Loucy (cell line): Measurements from ENCODE around the gene MTHFD2L.

Experiments used
- H2AFZ ChIP-seq: fragments of 200-600 bp; sonication (generic); 2 replicates; pipeline ENCODE4 v1.6.0; 2016; ENCODE audit warnings: antibody characterized with exemption, mild to moderate bottlenecking, low read length, moderate library complexity
- H3F3A ChIP-seq: fragments of 200-600 bp; 2 replicates; pipeline ENCODE4 v1.6.0; 2016; ENCODE audit warnings: antibody characterized with exemption, low read depth, mild to moderate bottlenecking
- H3K27me3 ChIP-seq: fragments of 200-600 bp; sonication (generic); 2 replicates; pipeline ENCODE4 v1.6.1; 2014; ENCODE audit warnings: low read length, mild to moderate bottlenecking; ENCODE audit not compliant: insufficient read depth, poor library complexity, severe bottlenecking
- H3K36me3 ChIP-seq: fragments of 200-600 bp; sonication (generic); 2 replicates; pipeline ENCODE4 v1.6.1; 2016; ENCODE audit warnings: low read length; ENCODE audit not compliant: insufficient read depth
- H3K4me1 ChIP-seq: fragments of 200-600 bp; sonication (generic); 2 replicates; pipeline ENCODE4 v1.5.1; 2014; ENCODE audit warnings: low read length, mild to moderate bottlenecking; ENCODE audit not compliant: insufficient read depth, poor library complexity, severe bottlenecking
- H3K4me2 ChIP-seq: fragments of 200-600 bp; sonication (generic); 2 replicates; pipeline ENCODE4 v1.6.0; 2014; ENCODE audit warnings: antibody characterized with exemption, low read length, low read depth, mild to moderate bottlenecking; ENCODE audit not compliant: poor library complexity, severe bottlenecking
- H3K4me3 ChIP-seq: fragments of 200-600 bp; sonication (generic); 2 replicates; pipeline ENCODE4 v1.5.1; 2014; ENCODE audit warnings: low read length, mild to moderate bottlenecking, mixed read lengths; ENCODE audit not compliant: poor library complexity, severe bottlenecking
- H3K79me2 ChIP-seq: fragments of 200-600 bp; sonication (generic); 2 replicates; pipeline ENCODE4 v1.6.1; 2014; ENCODE audit warnings: low read length; ENCODE audit not compliant: insufficient read depth
- H3K9ac ChIP-seq: fragments of 200-600 bp; sonication (generic); 2 replicates; pipeline ENCODE4 v1.6.0; 2014; ENCODE audit warnings: mild to moderate bottlenecking, low read depth, low read length, moderate library complexity; ENCODE audit not compliant: poor library complexity, severe bottlenecking
- H3K9me2 ChIP-seq: fragments of 200-600 bp; sonication (generic); replicated peaks from 2 replicates; pipeline ENCODE4 v1.6.1; 2016; ENCODE audit warnings: low read depth, low read length, mixed read lengths
- H3K9me3 ChIP-seq: fragments of 200-600 bp; sonication (generic); 2 replicates; pipeline ENCODE4 v1.6.1; 2014; ENCODE audit warnings: mild to moderate bottlenecking, antibody characterized with exemption, low read length, low read depth; ENCODE audit not compliant: insufficient read depth
- H4K20me1 ChIP-seq: fragments of 200-600 bp; sonication (generic); 2 replicates; pipeline ENCODE4 v1.6.0; 2014; ENCODE audit warnings: antibody characterized with exemption, low read length, mild to moderate bottlenecking; ENCODE audit not compliant: insufficient read depth, poor library complexity, severe bottlenecking
- EZH2phosphoT487 ChIP-seq: fragments of 200-600 bp; IDR thresholded peaks from 2 replicates; pipeline ENCODE4 v1.6.1; 2018; ENCODE audit warnings: antibody characterized with exemption, mild to moderate bottlenecking, moderate library complexity, borderline replicate concordance
- TF ChIP-seq, protein P1 (sequence below): fragments of 200-600 bp; sonication (generic); conservative IDR thresholded peaks from 2 replicates; pipeline ENCODE4 v1.5.1; 2014; ENCODE audit warnings: mild to moderate bottlenecking, antibody characterized with exemption, low read length

The MTHFD2L gene

DNA sequence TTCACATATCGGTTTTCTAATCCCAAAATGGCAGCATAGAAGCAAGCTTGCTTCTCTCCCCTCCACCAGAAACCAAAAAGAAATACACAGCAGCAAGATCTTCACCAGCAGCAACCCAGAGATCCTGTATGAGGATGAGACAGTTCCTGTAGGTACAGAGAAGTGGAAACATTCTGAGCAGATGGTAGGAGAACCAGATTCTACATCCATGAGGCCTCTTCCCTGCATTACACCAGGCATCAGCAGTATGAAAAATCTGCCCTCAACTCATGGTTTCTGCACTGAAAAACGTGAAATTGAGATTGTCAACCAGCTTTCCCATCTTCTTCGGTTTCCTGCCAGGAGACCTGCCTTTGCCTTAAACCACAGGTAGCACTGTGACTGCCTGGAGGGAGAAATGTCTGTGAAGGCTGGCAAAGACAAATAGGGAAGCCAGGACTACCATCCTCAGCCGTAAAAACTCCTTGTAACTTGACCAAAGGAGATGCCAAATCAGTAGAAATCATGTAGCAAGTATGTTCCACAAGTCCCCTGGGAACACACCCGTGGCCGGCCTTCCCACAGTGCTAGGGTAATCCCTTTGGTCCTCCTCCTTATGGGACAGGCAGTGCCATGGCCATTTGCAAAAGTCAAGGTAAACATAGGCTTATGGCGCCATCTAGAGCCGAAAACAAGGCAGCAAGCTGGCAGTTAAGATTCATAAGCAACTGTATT, 24.0 kb upstream of the MTHFD2L start:
- Histone ChIP-seq H3K79me2 (no peaks in the 10 kb centered on the region), H3K4me2 (no peak overlapping the region)
- no peak for TF ChIP-seq EZH2phosphoT487
- TF ChIP-seq, protein P1, sequence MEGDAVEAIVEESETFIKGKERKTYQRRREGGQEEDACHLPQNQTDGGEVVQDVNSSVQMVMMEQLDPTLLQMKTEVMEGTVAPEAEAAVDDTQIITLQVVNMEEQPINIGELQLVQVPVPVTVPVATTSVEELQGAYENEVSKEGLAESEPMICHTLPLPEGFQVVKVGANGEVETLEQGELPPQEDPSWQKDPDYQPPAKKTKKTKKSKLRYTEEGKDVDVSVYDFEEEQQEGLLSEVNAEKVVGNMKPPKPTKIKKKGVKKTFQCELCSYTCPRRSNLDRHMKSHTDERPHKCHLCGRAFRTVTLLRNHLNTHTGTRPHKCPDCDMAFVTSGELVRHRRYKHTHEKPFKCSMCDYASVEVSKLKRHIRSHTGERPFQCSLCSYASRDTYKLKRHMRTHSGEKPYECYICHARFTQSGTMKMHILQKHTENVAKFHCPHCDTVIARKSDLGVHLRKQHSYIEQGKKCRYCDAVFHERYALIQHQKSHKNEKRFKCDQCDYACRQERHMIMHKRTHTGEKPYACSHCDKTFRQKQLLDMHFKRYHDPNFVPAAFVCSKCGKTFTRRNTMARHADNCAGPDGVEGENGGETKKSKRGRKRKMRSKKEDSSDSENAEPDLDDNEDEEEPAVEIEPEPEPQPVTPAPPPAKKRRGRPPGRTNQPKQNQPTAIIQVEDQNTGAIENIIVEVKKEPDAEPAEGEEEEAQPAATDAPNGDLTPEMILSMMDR = peak; percentile 95

GRCh38 chr4:74134500-74134852, 23.4 kb upstream of the MTHFD2L start:
- Histone ChIP-seq H3K36me3 (no peaks in the 10 kb centered on the region), H2AFZ (peak overlapping the region; percentile 23; the same call in 1 of the 2 replicates), H4K20me1 (no peaks in the 10 kb centered on the region), H3K9me3 (no peaks in the 10 kb centered on the region; the same call in 1 of the 2 replicates), H3K9ac (no peak overlapping the region), H3K4me2 (no peak overlapping the region), H3K27me3 (no peaks in the 10 kb centered on the region), H3F3A (no peaks in the 10 kb centered on the region), H3K4me3 (no peak overlapping the region), H3K9me2 (no peaks in the 10 kb centered on the region), H3K4me1 (peaks cover 5% of the 10 kb centered on the region), H3K79me2 (no peaks in the 10 kb centered on the region)
- TF ChIP-seq EZH2phosphoT487 = no peak
- TF ChIP-seq, protein P1 = no peak

More for the DNA sequence above, 24.0 kb upstream of the MTHFD2L start:
- H3K4me1 ChIP-seq = peaks cover 5% of the 10 kb centered on the region
- no peak overlapping the region for H3K9ac ChIP-seq
- H3K9me3 ChIP-seq = peaks cover 3% of the 10 kb centered on the region; the same call in 1 of the 2 replicates
- H3K4me3 ChIP-seq = no peak overlapping the region
- no peaks in the 10 kb centered on the region for H3K36me3 ChIP-seq
- no peaks in the 10 kb centered on the region for H4K20me1 ChIP-seq
- H3K27me3 ChIP-seq = no peaks in the 10 kb centered on the region
- peak overlapping the region; percentile 88 for H2AFZ ChIP-seq
- no peaks in the 10 kb centered on the region for H3K9me2 ChIP-seq
- no peaks in the 10 kb centered on the region for H3F3A ChIP-seq

DNA sequence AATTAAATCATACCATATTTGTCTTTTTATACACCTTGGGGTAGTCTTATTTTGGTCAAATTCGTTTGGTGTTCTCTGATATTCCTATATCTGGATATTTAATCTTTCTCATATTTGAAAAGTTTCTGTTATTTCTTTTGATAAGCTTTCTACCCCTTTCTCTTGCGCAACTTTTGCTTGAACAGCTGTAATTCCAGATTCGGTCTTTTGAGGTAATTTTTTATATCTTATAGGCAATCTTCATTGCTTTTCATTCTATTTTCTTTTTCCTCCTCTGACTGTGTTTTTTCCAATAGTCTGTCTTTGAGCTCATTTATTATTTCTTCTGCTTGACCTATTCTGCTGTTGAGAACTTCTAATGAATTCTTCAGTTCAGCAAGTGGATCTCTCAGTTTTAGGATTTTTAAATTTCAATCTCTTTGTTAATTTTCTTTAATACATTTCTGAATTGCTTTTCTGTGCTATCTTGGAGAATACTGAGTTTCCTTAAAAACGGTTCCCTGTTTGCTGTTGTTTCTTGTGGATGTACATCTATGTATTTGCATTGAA, 11.3 kb upstream of the MTHFD2L start:
- no peaks in the 10 kb centered on the region for H3K9me2 ChIP-seq
- no peaks in the 10 kb centered on the region for H3F3A ChIP-seq
- no peaks in the 10 kb centered on the region for H4K20me1 ChIP-seq
- no peak overlapping the region for H2AFZ ChIP-seq
- H3K9me3 ChIP-seq = 0 out of 2 replicates have a peak, but pooled peaks cover 4% of the 10 kb centered on the region
- H3K4me1 ChIP-seq = no peaks in the 10 kb centered on the region
- H3K9ac ChIP-seq = no peak overlapping the region
- H3K36me3 ChIP-seq = no peaks in the 10 kb centered on the region
- H3K4me3 ChIP-seq = no peak overlapping the region
- no peaks in the 10 kb centered on the region for H3K27me3 ChIP-seq
- no peak overlapping the region for H3K4me2 ChIP-seq
- TF ChIP-seq EZH2phosphoT487 = no peak
- TF ChIP-seq, protein P1 = no peak
- H3K79me2 ChIP-seq = no peaks in the 10 kb centered on the region
